Skeletal muscle satellite cell (primary cell): ENCODE measurements around the gene LZTS2.

Experiments
- H3K27me3 ChIP-seq: 2 replicates; pipeline ENCODE4 v1.7.0; 2013; ENCODE audit warnings: low read length; ENCODE audit not compliant: control insufficient read depth, insufficient read depth
- H3K36me3 ChIP-seq: 2 replicates; pipeline ENCODE4 v1.7.0; 2013; ENCODE audit warnings: mild to moderate bottlenecking, control low read depth, low read length; ENCODE audit not compliant: insufficient read depth
- H3K4me1 ChIP-seq: 2 replicates; pipeline ENCODE4 v1.7.0; 2013; ENCODE audit warnings: low read length; ENCODE audit not compliant: control insufficient read depth, insufficient read depth
- H3K4me2 ChIP-seq: 2 replicates; pipeline ENCODE4 v1.7.0; 2013; ENCODE audit warnings: mild to moderate bottlenecking, low read length
- H3K4me3 ChIP-seq: 2 replicates; pipeline ENCODE4 v1.7.0; 2013; ENCODE audit warnings: low read length
- H3K9ac ChIP-seq: 2 replicates; pipeline ENCODE4 v1.7.0; 2013; ENCODE audit warnings: mild to moderate bottlenecking, low read depth, low read length, moderate library complexity
- H3K9me3 ChIP-seq: replicated peaks from 2 replicates; pipeline ENCODE4 v1.7.0; 2013; ENCODE audit warnings: mild to moderate bottlenecking, control low read depth, low read length

LZTS2 gene

DNA sequence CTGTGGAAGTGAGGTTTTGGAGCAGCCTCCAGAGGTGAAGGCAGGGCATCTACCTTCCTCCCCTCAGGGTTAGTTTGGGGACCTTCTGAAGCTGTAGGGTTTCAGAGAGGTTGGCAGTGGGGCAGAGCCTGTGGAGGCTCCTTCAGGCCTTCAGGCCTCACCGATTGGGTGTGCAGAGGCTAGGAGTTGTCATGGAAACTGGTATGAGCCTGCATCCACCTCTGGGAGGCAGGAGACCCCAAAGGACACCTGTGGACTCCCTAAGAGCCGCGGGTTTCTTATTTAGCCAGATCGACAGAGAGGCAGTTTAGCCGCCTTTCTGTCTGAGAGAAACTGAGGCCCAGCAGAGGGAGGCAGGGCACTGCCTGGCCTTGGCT, 2.0 kb downstream of the LZTS2 start:
- H3K4me3 ChIP-seq, result peak overlapping the region; percentile 76
- peak overlapping the region; percentile 98 for H3K9ac ChIP-seq
- peak overlapping the region; percentile 84 for H3K4me2 ChIP-seq
- peaks cover 36% of the 10 kb centered on the region for H3K4me1 ChIP-seq
- H3K9me3 ChIP-seq, result no peaks in the 10 kb centered on the region
- H3K27me3 ChIP-seq, result no peaks in the 10 kb centered on the region
- H3K36me3 ChIP-seq, result peaks cover 41% of the 10 kb centered on the region

- no peaks in the 10 kb centered on the region for H3K27me3 ChIP-seq
- no peak overlapping the region for H3K4me3 ChIP-seq
- H3K4me2 ChIP-seq, result peak overlapping the region; percentile 84
- peaks cover 49% of the 10 kb centered on the region for H3K36me3 ChIP-seq
- peak overlapping the region; percentile 98 for H3K9ac ChIP-seq
- no peaks in the 10 kb centered on the region for H3K9me3 ChIP-seq
- peaks cover 41% of the 10 kb centered on the region for H3K4me1 ChIP-seq
These were observed 2.8 kb downstream of the LZTS2 start for GRCh38 chr10:101002456-101002855.

DNA sequence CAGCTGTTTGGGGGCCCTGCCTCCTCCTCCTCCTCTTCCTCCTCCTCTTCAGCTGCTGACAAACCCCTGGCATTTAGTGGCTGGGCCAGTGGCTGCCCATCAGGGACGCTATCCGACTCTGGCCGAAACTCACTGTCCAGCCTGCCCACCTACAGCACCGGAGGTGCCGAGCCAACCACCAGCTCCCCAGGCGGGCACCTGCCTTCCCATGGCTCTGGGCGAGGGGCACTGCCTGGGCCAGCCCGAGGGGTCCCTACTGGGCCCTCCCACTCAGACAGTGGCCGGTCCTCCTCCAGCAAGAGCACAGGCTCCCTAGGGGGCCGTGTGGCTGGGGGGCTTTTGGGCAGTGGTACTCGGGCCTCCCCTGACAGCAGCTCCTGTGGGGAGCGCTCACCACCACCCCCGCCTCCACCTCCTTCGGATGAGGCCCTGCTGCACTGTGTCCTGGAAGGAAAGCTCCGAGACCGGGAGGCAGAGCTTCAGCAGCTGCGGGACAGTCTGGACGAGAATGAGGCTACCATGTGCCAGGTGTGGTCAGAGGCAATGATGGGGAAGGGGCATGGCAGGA, 4.1 kb downstream of the LZTS2 start:
- H3K4me2 ChIP-seq, result no peak overlapping the region
- no peak overlapping the region for H3K4me3 ChIP-seq
- no peaks in the 10 kb centered on the region for H3K9me3 ChIP-seq
- H3K9ac ChIP-seq, result no peak overlapping the region
- H3K27me3 ChIP-seq, result no peaks in the 10 kb centered on the region
- H3K4me1 ChIP-seq, result peaks cover 44% of the 10 kb centered on the region
- H3K36me3 ChIP-seq, result peaks cover 54% of the 10 kb centered on the region

GRCh38 chr10:101005361-101005760, 5.8 kb downstream of the LZTS2 start:
- H3K4me2 ChIP-seq, result no peak overlapping the region
- no peak overlapping the region for H3K4me3 ChIP-seq
- H3K36me3 ChIP-seq, result peaks cover 54% of the 10 kb centered on the region
- peaks cover 41% of the 10 kb centered on the region for H3K4me1 ChIP-seq
- H3K9me3 ChIP-seq, result no peaks in the 10 kb centered on the region
- no peaks in the 10 kb centered on the region for H3K27me3 ChIP-seq
- no peak overlapping the region for H3K9ac ChIP-seq

DNA sequence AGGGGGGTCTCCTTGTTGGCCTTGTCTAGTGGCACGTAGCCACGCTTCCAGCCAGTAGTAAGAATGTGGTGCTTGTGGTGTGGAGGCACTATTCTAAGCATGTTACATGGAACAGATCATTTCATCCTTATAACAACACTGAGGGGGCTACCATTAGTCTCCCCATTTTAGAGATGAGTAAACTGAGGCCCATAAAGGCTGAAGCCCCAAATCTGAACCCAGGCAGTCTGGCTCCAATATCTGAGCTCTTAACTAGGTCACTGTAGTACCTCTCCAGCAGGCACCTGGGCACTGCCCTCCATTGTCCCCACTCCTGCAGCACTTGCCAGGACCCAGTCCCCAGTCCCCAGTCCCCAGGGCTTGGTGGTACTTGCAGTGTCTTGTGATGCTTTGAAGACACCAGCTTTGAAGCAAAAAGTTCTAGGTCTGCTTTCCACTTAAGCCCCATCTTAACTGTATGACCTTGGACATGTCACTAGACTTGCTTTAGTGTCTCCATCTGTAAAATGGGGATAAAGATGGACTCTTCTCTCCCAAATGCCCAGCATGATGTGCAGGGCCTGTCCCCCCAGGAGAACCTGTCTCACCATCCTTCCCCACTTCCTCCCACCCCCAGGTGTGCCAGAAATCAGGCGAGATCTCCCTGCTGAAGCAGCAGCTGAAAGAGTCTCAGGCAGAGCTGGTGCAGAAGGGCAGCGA, 6.4 kb downstream of the LZTS2 start:
- Histone ChIP-seq H3K4me3 (no peak overlapping the region), H3K36me3 (peaks cover 54% of the 10 kb centered on the region), H3K9me3 (no peaks in the 10 kb centered on the region), H3K27me3 (no peaks in the 10 kb centered on the region), H3K4me2 (no peak overlapping the region), H3K9ac (no peak overlapping the region), H3K4me1 (peaks cover 38% of the 10 kb centered on the region)

GRCh38 chr10:101006593-101007098, 7.0 kb downstream of the LZTS2 start:
- H3K4me3 ChIP-seq, result no peak overlapping the region
- no peak overlapping the region for H3K9ac ChIP-seq
- peaks cover 54% of the 10 kb centered on the region for H3K36me3 ChIP-seq
- no peaks in the 10 kb centered on the region for H3K9me3 ChIP-seq
- no peak overlapping the region for H3K4me2 ChIP-seq
- H3K4me1 ChIP-seq, result peaks cover 33% of the 10 kb centered on the region
- H3K27me3 ChIP-seq, result no peaks in the 10 kb centered on the region

DNA sequence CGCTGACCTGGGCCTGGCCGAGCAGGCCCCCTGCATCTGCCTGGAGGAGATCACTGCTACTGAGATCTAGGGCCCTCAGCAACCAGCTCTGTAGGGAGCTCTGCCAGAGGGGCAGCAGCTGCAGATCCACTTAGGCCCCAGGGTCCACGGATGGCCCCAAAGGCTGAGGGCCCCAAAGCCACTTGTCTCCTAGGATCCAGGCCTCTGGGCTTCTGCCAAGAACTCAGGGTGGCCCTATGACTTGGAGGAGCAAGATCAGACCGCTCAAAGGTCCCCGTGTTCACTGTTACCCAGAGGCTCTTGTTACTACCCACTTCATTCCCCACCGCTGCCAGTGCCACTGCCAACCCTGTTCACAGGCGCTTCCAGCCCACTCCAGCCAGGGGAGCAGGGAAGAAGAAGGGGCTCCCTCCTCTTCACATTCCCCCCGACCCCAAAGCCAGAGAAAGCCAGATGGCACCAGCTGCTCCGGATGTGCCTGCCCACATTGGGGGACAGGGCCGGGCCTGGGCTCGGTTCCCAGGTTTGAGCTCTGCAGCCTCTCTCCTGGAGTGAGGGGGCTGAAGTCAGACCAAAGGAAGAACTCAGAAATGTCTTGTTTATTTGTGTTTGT, 7.6 kb downstream of the LZTS2 start:
- H3K4me3 ChIP-seq, result no peak overlapping the region
- no peaks in the 10 kb centered on the region for H3K27me3 ChIP-seq
- H3K4me2 ChIP-seq, result peak overlapping the region; percentile 3
- no peaks in the 10 kb centered on the region for H3K9me3 ChIP-seq
- peaks cover 54% of the 10 kb centered on the region for H3K36me3 ChIP-seq
- peak overlapping the region; percentile 14 for H3K9ac ChIP-seq
- H3K4me1 ChIP-seq, result peaks cover 27% of the 10 kb centered on the region

DNA sequence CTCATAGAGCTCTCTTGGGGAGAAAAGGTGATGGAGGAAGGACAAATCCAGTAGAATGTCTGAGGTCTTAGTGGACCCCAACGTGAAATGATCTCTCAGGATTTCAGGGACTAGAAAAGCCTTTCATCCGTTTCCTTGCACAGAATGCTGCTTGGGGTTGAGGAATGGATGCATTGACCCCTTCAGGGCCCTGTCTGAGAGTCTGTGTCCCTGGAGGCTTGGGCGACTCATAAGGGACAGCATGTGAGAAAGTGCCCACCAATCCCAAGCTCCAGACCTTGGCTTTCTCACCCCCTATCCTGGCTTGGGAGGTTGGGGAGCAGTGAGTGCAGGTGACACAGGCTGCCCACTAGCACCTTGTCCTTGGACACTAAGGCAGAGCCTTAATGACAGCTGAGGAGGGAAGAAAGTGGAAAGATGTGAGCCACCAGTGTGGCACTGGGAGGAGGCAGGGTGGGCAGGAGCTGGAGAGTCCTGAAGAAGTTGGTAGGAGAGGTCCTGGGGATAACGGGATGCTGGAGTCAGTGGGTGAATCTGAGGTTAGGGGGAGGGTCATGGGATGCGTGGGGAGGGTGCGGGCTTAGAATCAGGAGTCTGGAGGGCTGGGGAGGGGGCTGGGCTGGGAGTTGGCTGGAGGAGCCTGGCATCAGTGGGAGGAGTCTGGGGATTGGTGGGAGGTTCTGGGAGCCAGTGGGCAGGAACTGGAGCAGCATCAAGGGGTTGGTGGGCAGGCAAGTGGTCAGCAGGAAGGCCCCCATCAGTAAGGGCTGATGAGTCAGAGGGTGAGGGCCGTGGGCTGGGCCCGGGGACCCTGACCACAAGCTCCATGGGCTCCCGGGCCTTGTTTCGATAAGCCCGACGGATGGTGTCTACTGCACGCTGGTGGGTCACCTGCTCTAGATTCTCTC, 8.6 kb downstream of the LZTS2 start:
- H3K27me3 ChIP-seq, result no peaks in the 10 kb centered on the region
- no peaks in the 10 kb centered on the region for H3K9me3 ChIP-seq
- H3K9ac ChIP-seq, result no peak overlapping the region
- H3K4me2 ChIP-seq, result no peak overlapping the region
- peaks cover 27% of the 10 kb centered on the region for H3K4me1 ChIP-seq
- H3K36me3 ChIP-seq, result peaks cover 45% of the 10 kb centered on the region
- no peak overlapping the region for H3K4me3 ChIP-seq

- no peaks in the 10 kb centered on the region for H3K27me3 ChIP-seq
- peaks cover 34% of the 10 kb centered on the region for H3K4me1 ChIP-seq
- H3K9ac ChIP-seq, result no peak overlapping the region
- H3K4me2 ChIP-seq, result no peak overlapping the region
- H3K36me3 ChIP-seq, result peaks cover 37% of the 10 kb centered on the region
- no peaks in the 10 kb centered on the region for H3K9me3 ChIP-seq
- H3K4me3 ChIP-seq, result no peak overlapping the region
These were observed 9.3 kb downstream of the LZTS2 start for GRCh38 chr10:101008823-101009423.

- Histone ChIP-seq H3K9ac (no peak overlapping the region), H3K27me3 (no peaks in the 10 kb centered on the region), H3K4me3 (no peak overlapping the region), H3K4me2 (no peak overlapping the region), H3K9me3 (no peaks in the 10 kb centered on the region), H3K4me1 (peaks cover 48% of the 10 kb centered on the region), H3K36me3 (peaks cover 25% of the 10 kb centered on the region)
These were observed 10.7 kb downstream of the LZTS2 start for GRCh38 chr10:101010329-101010728.
